ENCODE results near the gene SNF8.

DNA sequence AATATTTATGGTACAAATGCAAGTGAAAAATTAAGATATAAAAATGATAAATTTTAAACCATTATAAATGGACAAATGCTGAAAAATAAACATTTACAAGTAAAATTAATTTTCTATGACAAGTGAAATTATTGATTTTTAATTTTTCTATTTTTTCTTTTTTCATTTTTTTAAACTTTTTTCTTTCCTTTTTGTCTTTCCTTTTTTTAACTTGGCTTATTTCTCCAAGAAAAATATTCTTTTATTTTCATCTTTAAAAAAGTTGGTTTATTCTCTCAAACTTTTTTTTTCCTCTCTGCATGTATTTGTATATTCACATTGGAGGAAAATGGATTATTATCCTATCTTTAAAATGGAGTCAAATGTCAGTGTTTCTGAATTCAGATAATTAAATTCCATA is 48.7 kb upstream of the SNF8 start:
- TF ChIP-seq, protein P1, sequence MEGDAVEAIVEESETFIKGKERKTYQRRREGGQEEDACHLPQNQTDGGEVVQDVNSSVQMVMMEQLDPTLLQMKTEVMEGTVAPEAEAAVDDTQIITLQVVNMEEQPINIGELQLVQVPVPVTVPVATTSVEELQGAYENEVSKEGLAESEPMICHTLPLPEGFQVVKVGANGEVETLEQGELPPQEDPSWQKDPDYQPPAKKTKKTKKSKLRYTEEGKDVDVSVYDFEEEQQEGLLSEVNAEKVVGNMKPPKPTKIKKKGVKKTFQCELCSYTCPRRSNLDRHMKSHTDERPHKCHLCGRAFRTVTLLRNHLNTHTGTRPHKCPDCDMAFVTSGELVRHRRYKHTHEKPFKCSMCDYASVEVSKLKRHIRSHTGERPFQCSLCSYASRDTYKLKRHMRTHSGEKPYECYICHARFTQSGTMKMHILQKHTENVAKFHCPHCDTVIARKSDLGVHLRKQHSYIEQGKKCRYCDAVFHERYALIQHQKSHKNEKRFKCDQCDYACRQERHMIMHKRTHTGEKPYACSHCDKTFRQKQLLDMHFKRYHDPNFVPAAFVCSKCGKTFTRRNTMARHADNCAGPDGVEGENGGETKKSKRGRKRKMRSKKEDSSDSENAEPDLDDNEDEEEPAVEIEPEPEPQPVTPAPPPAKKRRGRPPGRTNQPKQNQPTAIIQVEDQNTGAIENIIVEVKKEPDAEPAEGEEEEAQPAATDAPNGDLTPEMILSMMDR (IDR thresholded peaks at IDR 0.05; ENCODE audit: low read length), result no peak
- no peak for TF ChIP-seq EZH2 (IDR thresholded peaks at IDR 0.05; ENCODE audit: borderline replicate concordance, low read length)

All from OCI-LY1 (cell line).